Neural crest cell (in vitro differentiated cells): Measurements from ENCODE around the gene FAT2. TPM values are rescaled to one million over a fixed set of nuclear protein-coding genes. Genes with fewer than 3 reads are reported as not detected.

Source experiments
- DNase-seq: peaks from one replicate; pipeline ENCODE4 v3.0.0; 2021; ENCODE audit warnings: low read depth, mixed read lengths, low spot score
- H3K27ac Mint-ChIP-seq: one replicate; pipeline ENCODE4 v1.8.0; 2021; ENCODE audit warnings: mild to moderate bottlenecking, mixed read lengths; ENCODE audit not compliant: unreplicated experiment
- H3K27me3 Mint-ChIP-seq: 2 replicates; pipeline ENCODE4 v1.8.0; 2021; ENCODE audit warnings: low read depth, mild to moderate bottlenecking, mixed read lengths
- H3K36me3 Mint-ChIP-seq: 2 replicates; pipeline ENCODE4 v1.8.0; 2021; ENCODE audit warnings: low read depth, mild to moderate bottlenecking, mixed read lengths
- H3K4me1 Mint-ChIP-seq: 2 replicates; pipeline ENCODE4 v1.8.0; 2021; ENCODE audit warnings: mixed read lengths
- H3K4me3 Mint-ChIP-seq: one replicate; pipeline ENCODE4 v1.8.0; 2021; ENCODE audit warnings: mild to moderate bottlenecking, mixed read lengths
- H3K9me3 Mint-ChIP-seq: 2 replicates; pipeline ENCODE4 v1.8.0; 2021; ENCODE audit warnings: mixed read lengths
- long read RNA-seq: library from polyadenylated mRNA; unstranded; transcript quantifications from one replicate; pipeline ENCODE4 v2.0.0, GENCODE V29; 2020
- total RNA-seq: library from RNA; stranded (reverse); gene quantifications from 2 replicates; pipeline ENCODE4 v1.2.1, GENCODE V29; 2021
- TF ChIP-seq, protein P1 (sequence below): fragments of 200-600 bp; sonication (generic); conservative IDR thresholded peaks from 2 replicates; pipeline ENCODE4 v1.5.0; 2021; ENCODE audit warnings: antibody characterized with exemption, mild to moderate bottlenecking

FAT2 gene, protein sequence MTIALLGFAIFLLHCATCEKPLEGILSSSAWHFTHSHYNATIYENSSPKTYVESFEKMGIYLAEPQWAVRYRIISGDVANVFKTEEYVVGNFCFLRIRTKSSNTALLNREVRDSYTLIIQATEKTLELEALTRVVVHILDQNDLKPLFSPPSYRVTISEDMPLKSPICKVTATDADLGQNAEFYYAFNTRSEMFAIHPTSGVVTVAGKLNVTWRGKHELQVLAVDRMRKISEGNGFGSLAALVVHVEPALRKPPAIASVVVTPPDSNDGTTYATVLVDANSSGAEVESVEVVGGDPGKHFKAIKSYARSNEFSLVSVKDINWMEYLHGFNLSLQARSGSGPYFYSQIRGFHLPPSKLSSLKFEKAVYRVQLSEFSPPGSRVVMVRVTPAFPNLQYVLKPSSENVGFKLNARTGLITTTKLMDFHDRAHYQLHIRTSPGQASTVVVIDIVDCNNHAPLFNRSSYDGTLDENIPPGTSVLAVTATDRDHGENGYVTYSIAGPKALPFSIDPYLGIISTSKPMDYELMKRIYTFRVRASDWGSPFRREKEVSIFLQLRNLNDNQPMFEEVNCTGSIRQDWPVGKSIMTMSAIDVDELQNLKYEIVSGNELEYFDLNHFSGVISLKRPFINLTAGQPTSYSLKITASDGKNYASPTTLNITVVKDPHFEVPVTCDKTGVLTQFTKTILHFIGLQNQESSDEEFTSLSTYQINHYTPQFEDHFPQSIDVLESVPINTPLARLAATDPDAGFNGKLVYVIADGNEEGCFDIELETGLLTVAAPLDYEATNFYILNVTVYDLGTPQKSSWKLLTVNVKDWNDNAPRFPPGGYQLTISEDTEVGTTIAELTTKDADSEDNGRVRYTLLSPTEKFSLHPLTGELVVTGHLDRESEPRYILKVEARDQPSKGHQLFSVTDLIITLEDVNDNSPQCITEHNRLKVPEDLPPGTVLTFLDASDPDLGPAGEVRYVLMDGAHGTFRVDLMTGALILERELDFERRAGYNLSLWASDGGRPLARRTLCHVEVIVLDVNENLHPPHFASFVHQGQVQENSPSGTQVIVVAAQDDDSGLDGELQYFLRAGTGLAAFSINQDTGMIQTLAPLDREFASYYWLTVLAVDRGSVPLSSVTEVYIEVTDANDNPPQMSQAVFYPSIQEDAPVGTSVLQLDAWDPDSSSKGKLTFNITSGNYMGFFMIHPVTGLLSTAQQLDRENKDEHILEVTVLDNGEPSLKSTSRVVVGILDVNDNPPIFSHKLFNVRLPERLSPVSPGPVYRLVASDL (N-terminal part only)
- not detected in 2 replicates for total RNA-seq
- long read RNA-seq: 0 reads

DNA sequence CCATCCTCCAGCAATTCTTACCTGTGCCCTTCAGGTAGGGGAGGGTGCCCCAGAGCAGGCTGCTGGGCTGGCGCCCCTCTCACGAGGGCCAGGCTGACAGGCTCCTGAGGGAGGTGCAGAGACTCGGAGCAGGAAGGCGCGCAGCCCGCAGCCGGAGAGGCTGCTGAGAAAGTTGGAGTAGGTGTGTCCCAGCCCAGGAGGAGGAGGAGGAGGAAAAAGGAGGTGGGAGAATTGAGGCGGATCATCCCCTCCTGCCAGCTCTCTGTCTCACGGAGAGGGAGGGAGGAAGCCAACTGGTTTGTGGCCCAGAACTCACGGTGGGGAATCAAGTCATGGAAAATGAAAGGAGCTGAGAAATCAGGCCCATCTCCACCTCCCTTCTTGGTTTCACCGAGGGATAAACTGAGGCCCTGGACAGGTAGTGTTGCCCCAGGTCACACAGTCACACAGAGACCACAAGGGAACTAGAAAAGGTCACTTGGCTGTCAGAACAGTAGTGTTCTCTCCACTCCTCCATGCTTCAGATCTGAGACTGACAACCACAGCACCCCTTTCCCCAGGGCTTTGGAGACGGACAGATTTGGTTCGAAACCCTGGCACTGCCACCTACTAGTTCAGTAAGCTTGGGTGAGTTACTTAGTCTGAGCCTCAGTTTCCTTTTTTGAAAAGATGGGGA lies at the start of gene FAT2:
TSS of gene FAT2 (minus strand) at position 188 of the 676 bp plus-strand sequence. CDS start 22,400 bp downstream, outside the sequence.
- H3K4me3 Mint-ChIP-seq: no peak within 1 kb of the TSS
- H3K27ac Mint-ChIP-seq: no peak within 1 kb of the TSS
- no peaks in the 10 kb centered on the region for H3K36me3 Mint-ChIP-seq
- TF ChIP-seq, protein P1, sequence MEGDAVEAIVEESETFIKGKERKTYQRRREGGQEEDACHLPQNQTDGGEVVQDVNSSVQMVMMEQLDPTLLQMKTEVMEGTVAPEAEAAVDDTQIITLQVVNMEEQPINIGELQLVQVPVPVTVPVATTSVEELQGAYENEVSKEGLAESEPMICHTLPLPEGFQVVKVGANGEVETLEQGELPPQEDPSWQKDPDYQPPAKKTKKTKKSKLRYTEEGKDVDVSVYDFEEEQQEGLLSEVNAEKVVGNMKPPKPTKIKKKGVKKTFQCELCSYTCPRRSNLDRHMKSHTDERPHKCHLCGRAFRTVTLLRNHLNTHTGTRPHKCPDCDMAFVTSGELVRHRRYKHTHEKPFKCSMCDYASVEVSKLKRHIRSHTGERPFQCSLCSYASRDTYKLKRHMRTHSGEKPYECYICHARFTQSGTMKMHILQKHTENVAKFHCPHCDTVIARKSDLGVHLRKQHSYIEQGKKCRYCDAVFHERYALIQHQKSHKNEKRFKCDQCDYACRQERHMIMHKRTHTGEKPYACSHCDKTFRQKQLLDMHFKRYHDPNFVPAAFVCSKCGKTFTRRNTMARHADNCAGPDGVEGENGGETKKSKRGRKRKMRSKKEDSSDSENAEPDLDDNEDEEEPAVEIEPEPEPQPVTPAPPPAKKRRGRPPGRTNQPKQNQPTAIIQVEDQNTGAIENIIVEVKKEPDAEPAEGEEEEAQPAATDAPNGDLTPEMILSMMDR: no peak
- no peak for DNase-seq
- no peaks in the 10 kb centered on the region for H3K4me1 Mint-ChIP-seq
- H3K27me3 Mint-ChIP-seq: peaks cover 10% of the 10 kb centered on the region
- H3K9me3 Mint-ChIP-seq: no peaks in the 10 kb centered on the region

DNA sequence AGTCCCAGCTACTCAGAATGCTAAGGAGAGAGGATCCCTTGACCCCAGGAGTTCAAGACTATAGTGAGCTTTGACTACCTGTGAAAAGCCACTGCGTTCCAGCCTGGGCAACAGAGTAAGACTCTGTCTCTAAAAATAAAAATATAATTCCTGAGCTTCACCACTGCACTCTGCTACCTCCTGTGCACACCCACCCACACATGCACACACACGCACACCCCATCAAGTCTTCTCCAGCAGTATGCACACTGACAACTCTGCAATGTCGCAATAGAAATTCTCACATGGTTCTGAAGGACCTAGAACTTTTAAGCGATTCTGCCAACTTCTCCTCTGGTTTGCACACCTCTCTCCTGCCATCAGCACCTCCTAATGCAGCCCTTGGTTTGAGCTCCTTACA lies 47.5 kb upstream of the FAT2 start:
- Mint-ChIP-seq H3K27me3 (peaks cover 19% of the 10 kb centered on the region), H3K4me3 (no peak overlapping the region), H3K4me1 (no peaks in the 10 kb centered on the region), H3K27ac (no peak overlapping the region), H3K9me3 (no peaks in the 10 kb centered on the region), H3K36me3 (no peaks in the 10 kb centered on the region)
- TF ChIP-seq, protein P1: no peak
- DNase-seq: no peak

DNA sequence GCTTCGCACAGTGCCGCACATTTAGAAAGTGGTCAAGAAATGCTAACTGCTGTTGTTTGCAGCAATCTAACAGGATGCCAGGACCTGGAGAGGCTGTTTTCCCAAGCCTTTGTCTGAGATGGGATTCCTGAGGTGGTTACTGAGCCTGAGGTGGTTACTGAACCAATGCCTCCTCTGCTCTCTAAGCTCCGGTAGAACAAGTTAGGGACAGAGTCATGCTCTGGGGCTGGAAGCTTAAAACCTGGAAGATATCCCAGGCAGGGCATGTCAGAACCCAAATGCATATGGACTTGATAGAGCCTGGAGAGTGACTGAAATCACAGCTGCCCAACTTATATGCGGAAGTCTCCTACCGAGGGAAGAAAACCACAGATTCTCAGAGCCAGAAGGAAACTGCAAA lies 46.5 kb upstream of the FAT2 start:
- Mint-ChIP-seq H3K36me3 (no peaks in the 10 kb centered on the region), H3K4me1 (no peaks in the 10 kb centered on the region), H3K27ac (no peak overlapping the region), H3K27me3 (peaks cover 19% of the 10 kb centered on the region), H3K9me3 (no peaks in the 10 kb centered on the region), H3K4me3 (no peak overlapping the region)
- TF ChIP-seq, protein P1: no peak
- DNase-seq: no peak

DNA sequence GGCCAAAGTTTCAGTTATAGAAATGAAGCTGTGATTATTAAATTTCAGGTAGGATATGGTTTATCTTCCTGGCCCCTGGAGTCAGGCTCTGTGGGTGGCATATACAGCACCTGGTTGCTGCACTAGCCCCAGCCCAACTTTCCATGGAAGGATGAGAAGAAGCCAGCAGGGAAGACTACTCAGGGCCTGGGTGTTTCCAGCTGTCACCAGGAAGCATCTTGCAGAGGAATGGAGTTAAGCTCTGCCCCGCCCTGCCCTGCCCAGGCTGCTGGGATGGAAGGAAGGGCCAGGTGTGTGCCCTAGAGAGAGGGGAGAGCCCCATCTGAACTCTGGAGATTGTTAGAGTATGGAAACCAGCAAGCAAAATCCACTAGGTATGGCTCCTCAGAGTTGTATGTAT lies 42.8 kb upstream of the FAT2 start:
- TF ChIP-seq, protein P1: no peak
- no peak for DNase-seq
- Mint-ChIP-seq H3K4me1 (no peaks in the 10 kb centered on the region), H3K4me3 (no peak overlapping the region), H3K27me3 (peaks cover 17% of the 10 kb centered on the region), H3K9me3 (no peaks in the 10 kb centered on the region), H3K27ac (no peak overlapping the region), H3K36me3 (no peaks in the 10 kb centered on the region)

DNA sequence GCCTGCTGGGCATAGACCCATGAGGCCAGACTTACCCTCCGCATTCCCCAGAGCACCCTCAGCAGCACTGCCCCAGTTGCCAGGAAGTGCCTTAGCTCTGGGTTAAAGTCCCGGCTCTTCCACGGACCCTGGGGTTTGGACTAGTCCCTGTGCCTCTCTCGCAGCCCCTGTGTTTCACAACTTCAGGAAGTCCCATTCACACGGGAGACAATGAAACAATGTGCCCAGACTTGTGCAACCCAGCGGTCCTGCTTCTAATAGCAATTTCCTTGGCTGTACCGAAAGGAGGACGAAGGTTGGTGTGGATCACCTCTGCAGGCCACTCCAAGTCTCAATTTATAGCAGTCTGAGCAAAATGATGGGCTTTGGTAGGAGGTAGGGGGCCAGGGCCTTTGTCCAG lies 41.8 kb upstream of the FAT2 start:
- H3K4me1 Mint-ChIP-seq: no peaks in the 10 kb centered on the region
- DNase-seq: no peak
- TF ChIP-seq, protein P1: no peak
- H3K9me3 Mint-ChIP-seq: no peaks in the 10 kb centered on the region
- peaks cover 14% of the 10 kb centered on the region for H3K27me3 Mint-ChIP-seq
- H3K27ac Mint-ChIP-seq: no peak overlapping the region
- no peaks in the 10 kb centered on the region for H3K36me3 Mint-ChIP-seq
- H3K4me3 Mint-ChIP-seq: no peak overlapping the region
